A673 (cell line): ENCODE results near the gene CCNA1. TPM values are rescaled to one million over a fixed set of nuclear protein-coding genes. Genes with fewer than 3 reads are reported as not detected.

ENCODE experiments used
- BruUV-seq: library from RNA; stranded (reverse); fragments of 400-500 nt; replicated peaks from 2 replicates; lab custom pipeline; 2021; lab: Mats Ljungman, UMichigan
- CTCF ChIA-PET: fragments of 300-600 bp; sonication (Branson Sonifier 250); formaldehyde crosslinking; loops from one replicate; lab custom pipeline; 2022; ENCODE audit warnings: antibody characterized with exemption; lab: Charles Lee
- POLR2A ChIA-PET: fragments of 300-600 bp; sonication (Branson Sonifier 250); formaldehyde crosslinking; loops from one replicate; lab custom pipeline; 2022; ENCODE audit warnings: antibody characterized with exemption; ENCODE audit not compliant: low non-redundant PET; lab: Charles Lee
- DNase-seq: peaks from one replicate; pipeline ENCODE4 v3.0.0-alpha.2; 2015; ENCODE audit warnings: low spot score
- H3K27ac ChIP-seq: fragments of 200-600 bp; sonication (generic); 2 replicates; pipeline ENCODE4 v1.5.1; 2016; ENCODE audit warnings: mixed run types, low read depth, mild to moderate bottlenecking, mixed read lengths, antibody characterized with exemption, low read length; ENCODE audit not compliant: poor library complexity, severe bottlenecking
- H3K27me3 ChIP-seq: fragments of 200-600 bp; sonication (generic); replicated peaks from 2 replicates; pipeline ENCODE4 v1.6.1; 2017; ENCODE audit warnings: mixed run types, low read depth, mild to moderate bottlenecking, mixed read lengths, antibody characterized with exemption, low read length; ENCODE audit not compliant: insufficient read depth, poor library complexity
- H3K36me3 ChIP-seq: fragments of 200-600 bp; sonication (generic); 2 replicates; pipeline ENCODE4 v1.6.1; 2016; ENCODE audit warnings: mixed run types, mild to moderate bottlenecking, mixed read lengths, antibody characterized with exemption, low read length; ENCODE audit not compliant: insufficient read depth, poor library complexity, severe bottlenecking
- H3K4me1 ChIP-seq: fragments of 200-600 bp; sonication (generic); 2 replicates; pipeline ENCODE4 v1.6.1; 2017; ENCODE audit warnings: mixed run types, mild to moderate bottlenecking, mixed read lengths, antibody characterized with exemption, low read length; ENCODE audit not compliant: insufficient read depth, poor library complexity, severe bottlenecking
- H3K4me3 ChIP-seq: fragments of 200-600 bp; sonication (generic); 2 replicates; pipeline ENCODE4 v1.5.1; 2016; ENCODE audit warnings: low read depth, mixed run types, mild to moderate bottlenecking, mixed read lengths, low read length; ENCODE audit not compliant: poor library complexity, severe bottlenecking
- H3K9me3 ChIP-seq: fragments of 200-600 bp; sonication (generic); 2 replicates; pipeline ENCODE4 v1.6.1; 2016; ENCODE audit warnings: mixed run types, low read depth, mild to moderate bottlenecking, mixed read lengths, antibody characterized with exemption, low read length; ENCODE audit not compliant: poor library complexity, severe bottlenecking
- CTCF ChIP-seq: fragments of 300-800, 200-600 bp; sonication (generic); conservative IDR thresholded peaks from 2 replicates; pipeline ENCODE4 v1.5.1; 2017; ENCODE audit warnings: low read depth, mild to moderate bottlenecking, antibody characterized with exemption, low read length, moderate library complexity, mixed read lengths
- EZH2 ChIP-seq: fragments of 200-600 bp; sonication (generic); IDR thresholded peaks from 2 replicates; pipeline ENCODE4 v1.6.1; 2017; ENCODE audit warnings: borderline replicate concordance, low read depth, mild to moderate bottlenecking, mixed read lengths, antibody characterized with exemption, low read length; ENCODE audit not compliant: poor library complexity, severe bottlenecking
- intact Hi-C: fragments of 100-400 bp; cut with micrococcal nuclease; formaldehyde crosslinking; loops from one replicate; pipeline ENCODE4 v1.10.0; 2022; ENCODE audit not compliant: unreplicated experiment
- total RNA-seq: library from RNA; stranded (reverse); gene quantifications from 2 replicates; pipeline ENCODE4 v1.2.3, GENCODE V29; 2021

The CCNA1 gene
- total RNA-seq, 1 experiment from 2014 or later: 3.4 TPM

- peaks cover 5% of the 10 kb centered on the region for H3K4me1 ChIP-seq
- no peak overlapping the region for H3K27ac ChIP-seq
- peaks cover 3% of the 10 kb centered on the region for H3K9me3 ChIP-seq
- no peaks in the 10 kb centered on the region for H3K27me3 ChIP-seq
- TF ChIP-seq CTCF (no peak), EZH2 (no peak)
- BruUV-seq: no TSS peak
- no peak for DNase-seq
- no peaks in the 10 kb centered on the region for H3K36me3 ChIP-seq
- CTCF ChIA-PET: no interaction called here
- POLR2A ChIA-PET: no interaction called here
- no peak overlapping the region for H3K4me3 ChIP-seq
- intact Hi-C loops: no loop called here
Observed at GRCh38 chr13:36461506-36461905, 29.2 kb downstream of the CCNA1 start.

GRCh38 chr13:36475468-36475867 is 43.2 kb downstream of the CCNA1 start:
- no TSS peak for BruUV-seq
- DNase-seq: peak; percentile 84
- Histone ChIP-seq H3K27ac (no peak overlapping the region), H3K9me3 (peaks cover 20% of the 10 kb centered on the region), H3K27me3 (no peaks in the 10 kb centered on the region), H3K36me3 (peaks cover 16% of the 10 kb centered on the region), H3K4me1 (peaks cover 12% of the 10 kb centered on the region), H3K4me3 (no peak overlapping the region)
- ChIA-PET CTCF (interaction anchor here (1.0 kb wide), 1 partner anchor 193 kb away, joined by 7 read pairs; no protein-coding TSS in a partner anchor), POLR2A (no interaction called here)
- intact Hi-C loops: loop anchor here (1.0 kb wide), 1 partner anchor 129 kb away; the partner anchor contains the start of gene SPART
- TF ChIP-seq EZH2: no peak
- peak; percentile 68 for TF ChIP-seq CTCF

- POLR2A ChIA-PET: no interaction called here
- no peak for DNase-seq
- Histone ChIP-seq H3K27me3 (no peaks in the 10 kb centered on the region), H3K9me3 (peaks cover 20% of the 10 kb centered on the region), H3K4me1 (peaks cover 17% of the 10 kb centered on the region), H3K27ac (no peak overlapping the region), H3K36me3 (peaks cover 16% of the 10 kb centered on the region), H3K4me3 (no peak overlapping the region)
- CTCF ChIA-PET: no interaction called here
- intact Hi-C loops: no loop called here
- TF ChIP-seq EZH2: no peak
- no peak for TF ChIP-seq CTCF
- BruUV-seq: no TSS peak
Observed at GRCh38 chr13:36476661-36477060, 44.4 kb downstream of the CCNA1 start.
